ENCODE measurements around the gene DHRS12. TPM values are rescaled to one million over a fixed set of nuclear protein-coding genes. Genes with fewer than 3 reads are reported as not detected.

DHRS12 gene
- total RNA-seq, 1 experiment from 2014 or later: 8.8 TPM

GRCh38 chr13:51726446-51727193, 77.3 kb downstream of the DHRS12 start:
- Histone ChIP-seq H3K14ac (ENCODE audit: insufficient read depth, low read length) (no peak overlapping the region), H3K4me2 (ENCODE audit: insufficient read depth, insufficient read length, low read length) (no peak overlapping the region), H3K4me1 (ENCODE audit: insufficient read depth, low read length) (no peaks in the 10 kb centered on the region), H2AK5ac (ENCODE audit: insufficient read length, low read length) (no peak overlapping the region), H2BK120ac (ENCODE audit: low read depth, low read length, poor library complexity, severe bottlenecking) (no peak overlapping the region), H2AFZ (ENCODE audit: low read length) (no peak overlapping the region), H3K9me3 (ENCODE audit: control insufficient read depth, low read depth, low read length) (no peaks in the 10 kb centered on the region), H3K23ac (ENCODE audit: insufficient read length, low read depth, low read length) (no peak overlapping the region), H3K18ac (ENCODE audit: insufficient read length, low read depth, low read length) (no peak overlapping the region), H4K20me1 (ENCODE audit: control insufficient read depth, insufficient read depth, insufficient read length) (no peaks in the 10 kb centered on the region), H2BK20ac (ENCODE audit: low read depth, low read length, poor library complexity, severe bottlenecking) (no peak overlapping the region), H3T11ph (ENCODE audit: low read length) (no peak overlapping the region), H3K23me2 (ENCODE audit: insufficient read length, low read depth, low read length, poor library complexity, severe bottlenecking) (no peaks in the 10 kb centered on the region), H2BK12ac (ENCODE audit: insufficient read length, low read depth, low read length) (no peak overlapping the region), H3K27me3 (ENCODE audit: insufficient read depth, low read length) (no peaks in the 10 kb centered on the region), H3K79me2 (ENCODE audit: insufficient read depth, low read length) (no peaks in the 10 kb centered on the region; the same call in 1 of the 2 replicates), H3K79me1 (ENCODE audit: insufficient read depth, low read depth, low read length, poor library complexity, severe bottlenecking) (no peaks in the 10 kb centered on the region), H2BK15ac (ENCODE audit: low read depth, low read length) (no peak overlapping the region), H4K91ac (ENCODE audit: insufficient read length, low read depth, low read length) (no peak overlapping the region), H3K56ac (ENCODE audit: insufficient read length, low read depth, low read length) (no peak overlapping the region), H3K9ac (ENCODE audit: extremely low read depth, insufficient read length, low read length) (no peak overlapping the region), H4K8ac (replicated peaks; ENCODE audit: insufficient read length, low read depth, low read length) (no peak overlapping the region), H3K4ac (ENCODE audit: low read depth, low read length) (no peak overlapping the region), H2BK5ac (ENCODE audit: insufficient read length, low read length) (no peak overlapping the region), H4K5ac (ENCODE audit: insufficient read length, low read depth, low read length) (no peak overlapping the region), H3K27ac (ENCODE audit: insufficient read length, low read depth, low read length) (no peak overlapping the region)
- TF ChIP-seq CTCF (conservative IDR thresholded peaks at IDR 0.05): no peak
- H3K4me1 Mint-ChIP-seq: no peaks in the 10 kb centered on the region
- no peak for DNase-seq
- H3K27me3 Mint-ChIP-seq (ENCODE audit: low read depth): no peaks in the 10 kb centered on the region
- no peak overlapping the region for H3K27ac Mint-ChIP-seq
- peaks cover 4 to 13% (median 5%) of the 10 kb centered on the region in 3 experiments; a peak in 6 of 7 replicates for H3K36me3 Mint-ChIP-seq (ENCODE audit: insufficient read depth in 1 of 3, low read depth in 3 of 3)
- H3K9me3 Mint-ChIP-seq: no peaks in the 10 kb centered on the region
- no CpG with 5 or more reads among the region's 3 CpGs for WGBS (ENCODE audit: extremely low coverage, insufficient read length, low lambda C conversion rate)
- H3K4me3 Mint-ChIP-seq: no peak overlapping the region
